ENCODE data around the gene SHISAL2A.

Gene SHISAL2A

GRCh38 chr1:52632732-52633290, at the start of gene SHISAL2A:
Gene SHISAL2A, plus strand, starts transcription at chr1:52633168. Its CDS starts 326 bp downstream, at chr1:52633494.
- no peak for DNase-seq

- DNase-seq, result no peak
Measured at GRCh38 chr1:52585474-52585873, 47.5 kb upstream of the SHISAL2A start.

GRCh38 chr1:52588027-52588426, 44.9 kb upstream of the SHISAL2A start:
- no peak for DNase-seq

GRCh38 chr1:52588535-52588934, 44.4 kb upstream of the SHISAL2A start:
- DNase-seq, result no peak

GRCh38 chr1:52590266-52590665, 42.7 kb upstream of the SHISAL2A start:
- no peak for DNase-seq

- DNase-seq, result no peak
Measured at GRCh38 chr1:52592637-52593323, 40.2 kb upstream of the SHISAL2A start.

- no peak for DNase-seq
Measured at GRCh38 chr1:52593495-52593894, 39.5 kb upstream of the SHISAL2A start.

GRCh38 chr1:52595061-52595460, 37.9 kb upstream of the SHISAL2A start:
- no peak for DNase-seq

- no peak for DNase-seq
Measured at GRCh38 chr1:52597912-52598311, 35.1 kb upstream of the SHISAL2A start.

- DNase-seq, result no peak
Measured at GRCh38 chr1:52598729-52599128, 34.2 kb upstream of the SHISAL2A start.

GRCh38 chr1:52599236-52599635, 33.7 kb upstream of the SHISAL2A start:
- no peak for DNase-seq

GRCh38 chr1:52600533-52601179, 32.3 kb upstream of the SHISAL2A start:
- DNase-seq, result no peak

GRCh38 chr1:52601519-52601918, 31.4 kb upstream of the SHISAL2A start:
- DNase-seq, result no peak

- no peak for DNase-seq
Measured at GRCh38 chr1:52601991-52602855, 30.7 kb upstream of the SHISAL2A start, which contains the start of gene GPX7. Gene GPX7, plus strand, starts transcription at chr1:52602371. Its CDS starts 39 bp downstream, at chr1:52602410.

- DNase-seq, result no peak
Measured at GRCh38 chr1:52602856-52603600, 29.9 kb upstream of the SHISAL2A start.

- no peak for DNase-seq
Measured at GRCh38 chr1:52603630-52604029, 29.3 kb upstream of the SHISAL2A start.

GRCh38 chr1:52604063-52604770, 28.8 kb upstream of the SHISAL2A start:
- DNase-seq, result no peak

GRCh38 chr1:52613636-52614373, 19.2 kb upstream of the SHISAL2A start:
- peak; percentile 94 for DNase-seq

- DNase-seq, result no peak
Measured at GRCh38 chr1:52614671-52615070, 18.3 kb upstream of the SHISAL2A start.

GRCh38 chr1:52615489-52616042, 17.4 kb upstream of the SHISAL2A start:
- DNase-seq, result no peak

- no peak for DNase-seq
Measured at GRCh38 chr1:52621950-52622349, 11.0 kb upstream of the SHISAL2A start.
